WTC11 (cell line): Measurements from ENCODE around the gene ARHGAP26. TPM values are rescaled to one million over a fixed set of nuclear protein-coding genes. Genes with fewer than 3 reads are reported as not detected.

Experiments used
- ATAC-seq: fragments of 200-7000 bp; cut with Tn5 transposase; 2 replicates; pipeline ENCODE4 v1.10.0; 2021; ENCODE audit warnings: mild to moderate bottlenecking, moderate library complexity
- CTCF ChIA-PET: fragments of 300-600 bp; sonication (Branson Sonifier 250); formaldehyde crosslinking; loops from one replicate; lab custom pipeline; 2021; ENCODE audit warnings: antibody characterized with exemption; lab: Charles Lee
- POLR2A ChIA-PET: fragments of 350-600 bp; sonication (Branson Sonifier 250); formaldehyde crosslinking; loops from one replicate; lab custom pipeline; 2021; ENCODE audit warnings: antibody characterized with exemption; lab: Charles Lee
- DNase-seq: peaks from one replicate; pipeline ENCODE4 v3.0.0; 2021; ENCODE audit warnings: low spot score
- H3K27ac Mint-ChIP-seq: 2 replicates; pipeline ENCODE4 v1.8.0; 2021; ENCODE audit warnings: mixed read lengths
- H3K27me3 Mint-ChIP-seq: 2 replicates; pipeline ENCODE4 v1.8.0; 2021; ENCODE audit warnings: low read depth, mild to moderate bottlenecking, moderate library complexity, mixed read lengths
- H3K36me3 Mint-ChIP-seq: 2 replicates; pipeline ENCODE4 v1.8.0; 2021; ENCODE audit warnings: mixed read lengths
- H3K4me1 Mint-ChIP-seq: 2 replicates; pipeline ENCODE4 v1.8.0; 2022; ENCODE audit warnings: mixed read lengths
- H3K4me3 Mint-ChIP-seq: 2 replicates; pipeline ENCODE4 v1.8.0; 2021; ENCODE audit warnings: mild to moderate bottlenecking, moderate library complexity, mixed read lengths
- H3K9me3 Mint-ChIP-seq: 2 replicates; pipeline ENCODE4 v1.8.0; 2021; ENCODE audit warnings: mixed read lengths
- CREM ChIP-seq: sonication (generic); formaldehyde crosslinking; IDR thresholded peaks from 2 replicates; pipeline ENCODE4 v1.8.1; 2022; ENCODE audit warnings: mild to moderate bottlenecking, missing genetic modification reagents, moderate library complexity
- E2F4 ChIP-seq: sonication (generic); formaldehyde crosslinking; IDR thresholded peaks from 2 replicates; pipeline ENCODE4 v1.8.1; 2022; ENCODE audit warnings: low read depth, mild to moderate bottlenecking, moderate library complexity, missing genetic modification reagents, borderline replicate concordance
- ELF4 ChIP-seq: sonication (generic); formaldehyde crosslinking; IDR thresholded peaks from 2 replicates; pipeline ENCODE4 v1.8.1; 2022; ENCODE audit warnings: low read depth, mild to moderate bottlenecking, moderate library complexity, missing genetic modification reagents
- EMX1 ChIP-seq: fragments of 250-450 bp; sonication (Bioruptor Pico); IDR thresholded peaks from 2 replicates; pipeline ENCODE4 v1.8.0; 2021; ENCODE audit warnings: mild to moderate bottlenecking
- ERG ChIP-seq: fragments of 250-450 bp; sonication (Bioruptor Pico); IDR thresholded peaks from 2 replicates; pipeline ENCODE4 v1.8.0; 2021; ENCODE audit warnings: mild to moderate bottlenecking
- ESRRA ChIP-seq: sonication (generic); formaldehyde crosslinking; IDR thresholded peaks from 2 replicates; pipeline ENCODE4 v1.8.1; 2022; ENCODE audit warnings: mild to moderate bottlenecking, missing genetic modification reagents, borderline replicate concordance
- FOXK1 ChIP-seq: sonication (generic); formaldehyde crosslinking; IDR thresholded peaks from 2 replicates; pipeline ENCODE4 v1.8.0; 2022; ENCODE audit warnings: mild to moderate bottlenecking, moderate library complexity, missing genetic modification reagents
- GABPB1 ChIP-seq: sonication (generic); formaldehyde crosslinking; IDR thresholded peaks from 2 replicates; pipeline ENCODE4 v1.8.1; 2023; ENCODE audit warnings: mild to moderate bottlenecking, missing genetic modification reagents
- GTF2I ChIP-seq: fragments of 250-450 bp; sonication (Bioruptor Pico); conservative IDR thresholded peaks from 2 replicates; pipeline ENCODE4 v1.4.0; 2021; ENCODE audit warnings: mild to moderate bottlenecking
- IRF1 ChIP-seq: sonication (generic); formaldehyde crosslinking; IDR thresholded peaks from 2 replicates; pipeline ENCODE4 v1.8.0; 2023; ENCODE audit warnings: missing genetic modification reagents
- IRF2 ChIP-seq: sonication (generic); formaldehyde crosslinking; IDR thresholded peaks from 2 replicates; pipeline ENCODE4 v1.8.0; 2022; ENCODE audit warnings: low read depth, missing genetic modification reagents, borderline replicate concordance
- MYBL2 ChIP-seq: sonication (generic); formaldehyde crosslinking; IDR thresholded peaks from 2 replicates; pipeline ENCODE4 v1.8.1; 2023; ENCODE audit warnings: mild to moderate bottlenecking, moderate library complexity, missing genetic modification reagents
- NFATC4 ChIP-seq: fragments of 250-450 bp; sonication (Bioruptor Pico); IDR thresholded peaks from 2 replicates; pipeline ENCODE4 v1.9.0; 2021; ENCODE audit warnings: mild to moderate bottlenecking
- NFE2L1 ChIP-seq: sonication (generic); formaldehyde crosslinking; IDR thresholded peaks from 2 replicates; pipeline ENCODE4 v1.8.1; 2023; ENCODE audit warnings: missing genetic modification reagents
- RORB ChIP-seq: fragments of 250-450 bp; sonication (Bioruptor Pico); IDR thresholded peaks from 2 replicates; pipeline ENCODE4 v1.9.0; 2021; ENCODE audit warnings: mild to moderate bottlenecking
- STAT6 ChIP-seq: sonication (generic); formaldehyde crosslinking; conservative IDR thresholded peaks from 2 replicates; pipeline ENCODE4 v1.8.1; 2023; ENCODE audit warnings: mild to moderate bottlenecking, low read depth, missing genetic modification reagents, moderate library complexity
- TCF7 ChIP-seq: sonication (generic); formaldehyde crosslinking; IDR thresholded peaks from 2 replicates; pipeline ENCODE4 v1.8.0; 2022; ENCODE audit warnings: mild to moderate bottlenecking, low read depth, missing genetic modification reagents, moderate library complexity
- ZNF263 ChIP-seq: sonication (generic); formaldehyde crosslinking; IDR thresholded peaks from 2 replicates; pipeline ENCODE4 v1.8.1; 2022; ENCODE audit warnings: low read depth, mild to moderate bottlenecking, moderate library complexity, missing genetic modification reagents
- ZNF423 ChIP-seq: fragments of 250-450 bp; sonication (Bioruptor Pico); IDR thresholded peaks from 2 replicates; pipeline ENCODE4 v2.1.2; 2022; ENCODE audit warnings: mild to moderate bottlenecking, moderate library complexity
- total RNA-seq: library from RNA; stranded (reverse); gene quantifications from 3 replicates; pipeline ENCODE4 v1.2.3, GENCODE V29; 2021
- TF ChIP-seq, protein P1 (sequence below): sonication (generic); formaldehyde crosslinking; conservative IDR thresholded peaks from 2 replicates; pipeline ENCODE4 v1.8.1; 2022; ENCODE audit warnings: mild to moderate bottlenecking, missing genetic modification reagents

ARHGAP26 gene
- total RNA-seq, 1 experiment from 2014 or later, result 22.3 TPM

- TF ChIP-seq E2F4 (CRISPR knock-in tag), result no peak
- no peak for TF ChIP-seq FOXK1 (CRISPR knock-in tag)
- TF ChIP-seq ZNF423 (CRISPR knock-in tag), result no peak
- no peak for TF ChIP-seq GTF2I (CRISPR knock-in tag)
- TF ChIP-seq EMX1, result no peak
- TF ChIP-seq ELF4 (CRISPR knock-in tag), result no peak
- no peak for TF ChIP-seq MYBL2 (CRISPR knock-in tag)
These were observed 373.8 kb downstream of the ARHGAP26 start (continued) for GRCh38 chr5:143143973-143144372.

- no peak overlapping the region for H3K27ac Mint-ChIP-seq
- no peak for ATAC-seq
- H3K4me1 Mint-ChIP-seq, result no peaks in the 10 kb centered on the region
- H3K9me3 Mint-ChIP-seq, result no peaks in the 10 kb centered on the region
- H3K27me3 Mint-ChIP-seq, result no peaks in the 10 kb centered on the region
- H3K36me3 Mint-ChIP-seq, result peaks cover 8% of the 10 kb centered on the region; the same call in 1 of the 2 replicates
- no peak overlapping the region for H3K4me3 Mint-ChIP-seq
- ChIA-PET CTCF (no interaction called here), POLR2A (no interaction called here)
- DNase-seq, result no peak
- no peak for TF ChIP-seq IRF2 (CRISPR knock-in tag)
- TF ChIP-seq ESRRA (CRISPR knock-in tag), result no peak
- no peak for TF ChIP-seq RORB
- no peak for TF ChIP-seq GABPB1 (CRISPR knock-in tag)
- TF ChIP-seq ZNF423 (CRISPR knock-in tag), result no peak
- TF ChIP-seq MYBL2 (CRISPR knock-in tag), result no peak
- TF ChIP-seq ZNF263, result no peak
- no peak for TF ChIP-seq ERG (CRISPR knock-in tag)
- TF ChIP-seq, protein P1, sequence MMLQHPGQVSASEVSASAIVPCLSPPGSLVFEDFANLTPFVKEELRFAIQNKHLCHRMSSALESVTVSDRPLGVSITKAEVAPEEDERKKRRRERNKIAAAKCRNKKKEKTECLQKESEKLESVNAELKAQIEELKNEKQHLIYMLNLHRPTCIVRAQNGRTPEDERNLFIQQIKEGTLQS, result no peak
- TF ChIP-seq STAT6 (CRISPR knock-in tag), result no peak
- TF ChIP-seq NFATC4, result no peak
- no peak for TF ChIP-seq NFE2L1
- no peak for TF ChIP-seq TCF7 (CRISPR knock-in tag)
- no peak for TF ChIP-seq CREM
- no peak for TF ChIP-seq IRF1
These were observed 375.3 kb downstream of the ARHGAP26 start for GRCh38 chr5:143145243-143146160.
